Esophagus muscularis mucosa (tissue), 4 donors: Measurements from ENCODE around the gene STXBP6. TPM values are rescaled to one million over a fixed set of nuclear protein-coding genes. Genes with fewer than 3 reads are reported as not detected.
A peak's percentile ranks its signal among the peaks of the same experiment; 100 is the strongest.

Experiments
- DNase-seq: peaks from one replicate; pipeline ENCODE4 v3.0.0-alpha.2; 2017; ENCODE audit errors: extremely low spot score
- H3K27ac ChIP-seq, 4 donors: fragments of 200-600 bp; sonication (generic); replicated peaks in 1 of 4; 1 replicate in 3 of 4; 2 replicates in 1 of 4; pipeline ENCODE4 v1.5.1; 2016 to 2019; ENCODE audit warnings: mild to moderate bottlenecking in 1 of 4
- H3K27me3 ChIP-seq, 4 donors: fragments of 200-600 bp; sonication (generic); one replicate each; pipeline versions ENCODE4 v1.5.1 to v1.6.0; 2016 to 2019
- H3K36me3 ChIP-seq, 4 donors: fragments of 200-600 bp; sonication (generic); one replicate each; pipeline ENCODE4 v1.5.1; 2016 to 2019
- H3K4me1 ChIP-seq, 4 donors: fragments of 200-600 bp; sonication (generic); one replicate each; pipeline ENCODE4 v1.5.1; 2016 to 2019
- H3K4me3 ChIP-seq, 4 donors: fragments of 200-600 bp; sonication (generic); 1 replicate in 2 of 4; 2 replicates in 2 of 4; pipeline ENCODE4 v1.5.1; 2016 to 2019; ENCODE audit warnings: mild to moderate bottlenecking in 4 of 4, moderate library complexity in 1 of 4
- H3K9me3 ChIP-seq, 4 donors: fragments of 200-600 bp; sonication (generic); 1 replicate in 3 of 4; 2 replicates in 1 of 4; pipeline ENCODE4 v1.5.1; 2016 to 2019
- CTCF ChIP-seq, 3 experiments: fragments of 200-600 bp in 2 of 3; fragments of 450-650 bp in 1 of 3; sonication (generic) in 2 of 3; IDR thresholded peaks; one replicate each; pipeline ENCODE4 v1.5.1; 2017 to 2019; ENCODE audit warnings: antibody characterized with exemption in 3 of 3, mild to moderate bottlenecking in 2 of 3, moderate library complexity in 1 of 3
- EP300 ChIP-seq: sonication (generic); formaldehyde crosslinking; IDR thresholded peaks from one replicate; pipeline ENCODE4 v1.6.1; 2017; ENCODE audit warnings: antibody characterized with exemption
- POLR2A ChIP-seq: fragments of 450-650 bp; IDR thresholded peaks from one replicate; pipeline ENCODE4 v1.6.1; 2017; ENCODE audit warnings: antibody characterized with exemption, moderate library complexity, mild to moderate bottlenecking, low read depth
- POLR2AphosphoS5 ChIP-seq, 2 donors: sonication (generic); formaldehyde crosslinking; IDR thresholded peaks; one replicate each; pipeline ENCODE4 v1.6.1; 2017; ENCODE audit warnings: antibody characterized with exemption in 2 of 2
- WGBS: methylation state at CpG from one replicate; pipeline ENCODE4 v1.1.5; 2018; 5-methylcytosine and 5-hydroxymethylcytosine counted together
- intact Hi-C: fragments of 100-400 bp; cut with DNase I; formaldehyde crosslinking; loops from one replicate; pipeline ENCODE4 v1.15.1; 2023
- total RNA-seq, 4 donors: library from RNA; depleted of rRNA; stranded (reverse); fragments of >200 nt; gene quantifications; one replicate each; pipeline versions ENCODE4 v1.1.0 to v1.2.1, GENCODE V29; 2016

The STXBP6 gene
- total RNA-seq, 4 donors from 2014 or later, result 36.9 to 60.4 (median 52.1) TPM

- intact Hi-C loops, result no loop called here
- peaks cover 39 to 52% (median 43%) of the 10 kb centered on the region in 4 donors for H3K4me1 ChIP-seq
- WGBS, result 83% methylated on average over 4 of the region's 4 CpGs
- no peak for TF ChIP-seq POLR2A
- no peak for TF ChIP-seq POLR2AphosphoS5 (IDR thresholded peaks at IDR 0.05)
- TF ChIP-seq EP300, result no peak
- TF ChIP-seq CTCF (IDR thresholded peaks at IDR 0.05), result no peak
- no peaks in the 10 kb centered on the region for H3K9me3 ChIP-seq
- H3K27ac ChIP-seq, result no peak overlapping the region
- DNase-seq, result no peak
- no peaks in the 10 kb centered on the region for H3K36me3 ChIP-seq
- H3K4me3 ChIP-seq, result no peak overlapping the region
- no peaks in the 10 kb centered on the region for H3K27me3 ChIP-seq
Observed at GRCh38 chr14:25038044-25038668, 11.8 kb downstream of the STXBP6 start.

- H3K27ac ChIP-seq, result peak overlapping the region in 1 of 4 donors; percentile 37
- H3K27me3 ChIP-seq, result no peaks in the 10 kb centered on the region
- no peaks in the 10 kb centered on the region for H3K36me3 ChIP-seq
- H3K4me1 ChIP-seq, result peaks cover 28 to 41% (median 33%) of the 10 kb centered on the region in 4 donors
- TF ChIP-seq POLR2AphosphoS5 (IDR thresholded peaks at IDR 0.05) (no peak), POLR2A (no peak), CTCF (IDR thresholded peaks at IDR 0.05) (no peak), EP300 (no peak)
- H3K4me3 ChIP-seq, result no peak overlapping the region
- intact Hi-C loops, result no loop called here
- no peak for DNase-seq
- H3K9me3 ChIP-seq, result no peaks in the 10 kb centered on the region
- 53% methylated on average over 2 of the region's 2 CpGs for WGBS
Observed at GRCh38 chr14:25037032-25037431, 12.9 kb downstream of the STXBP6 start.

GRCh38 chr14:25034803-25035681 is 14.9 kb downstream of the STXBP6 start:
- DNase-seq, result no peak
- no peak overlapping the region for H3K4me3 ChIP-seq
- H3K9me3 ChIP-seq, result no peaks in the 10 kb centered on the region
- intact Hi-C loops, result no loop called here
- H3K4me1 ChIP-seq, result peaks cover 23 to 32% (median 24%) of the 10 kb centered on the region in 4 donors
- H3K27ac ChIP-seq, result no peak overlapping the region
- no peaks in the 10 kb centered on the region for H3K27me3 ChIP-seq
- TF ChIP-seq POLR2AphosphoS5 (IDR thresholded peaks at IDR 0.05) (no peak), EP300 (no peak), POLR2A (no peak), CTCF (IDR thresholded peaks at IDR 0.05) (no peak)
- WGBS, result 86% methylated on average over 11 of the region's 11 CpGs
- no peaks in the 10 kb centered on the region for H3K36me3 ChIP-seq

- WGBS, result 85% methylated on average over 1 of the region's 1 CpG
- DNase-seq, result no peak
- Histone ChIP-seq H3K27me3 (no peaks in the 10 kb centered on the region), H3K4me1 (peaks cover 11 to 18% (median 15%) of the 10 kb centered on the region in 4 donors), H3K4me3 (no peak overlapping the region), H3K27ac (no peak overlapping the region), H3K9me3 (no peaks in the 10 kb centered on the region), H3K36me3 (no peaks in the 10 kb centered on the region)
- intact Hi-C loops, result no loop called here
- TF ChIP-seq EP300, result no peak
- TF ChIP-seq CTCF (IDR thresholded peaks at IDR 0.05), result no peak
- TF ChIP-seq POLR2A, result no peak
- TF ChIP-seq POLR2AphosphoS5 (IDR thresholded peaks at IDR 0.05), result no peak
Observed at GRCh38 chr14:25033358-25033757, 16.6 kb downstream of the STXBP6 start.
